Mesenchymal stem cell (in vitro differentiated cells and primary cell): ENCODE results near the gene HSPA9.
A peak's percentile ranks its signal among the peaks of the same experiment; 100 is the strongest.

Experiments
- DNase-seq: peaks from one replicate; pipeline ENCODE4 v3.0.0-alpha.2; 2013
- H2AFZ ChIP-seq: one replicate; pipeline ENCODE4 v1.6.1; 2013; ENCODE audit warnings: low read depth, mild to moderate bottlenecking, control low read depth, inconsistent platforms, low read length, moderate library complexity
- H2AK5ac ChIP-seq: 2 replicates; pipeline ENCODE4 v1.6.1; 2013; ENCODE audit warnings: low read length, moderate library complexity, mild to moderate bottlenecking, inconsistent platforms; ENCODE audit not compliant: severe bottlenecking
- H2BK120ac ChIP-seq: one replicate; pipeline ENCODE4 v1.6.1; 2013; ENCODE audit warnings: low read depth, mild to moderate bottlenecking, inconsistent platforms, low read length, moderate library complexity
- H2BK12ac ChIP-seq, 2 experiments: one replicate each; pipeline ENCODE4 v1.6.1; 2013; ENCODE audit warnings: inconsistent platforms in 2 of 2, low read length in 2 of 2, mild to moderate bottlenecking in 2 of 2, moderate library complexity in 2 of 2, control low read depth in 1 of 2
- H2BK15ac ChIP-seq: one replicate; pipeline ENCODE4 v1.6.1; 2013; ENCODE audit warnings: mild to moderate bottlenecking, low read depth, inconsistent platforms; ENCODE audit not compliant: poor library complexity, severe bottlenecking
- H2BK5ac ChIP-seq: 2 replicates; pipeline ENCODE4 v1.6.1; 2013; ENCODE audit warnings: low read depth, mild to moderate bottlenecking, low read length, control low read depth, inconsistent platforms; ENCODE audit not compliant: poor library complexity, severe bottlenecking
- H3K14ac ChIP-seq, 2 experiments: one replicate each; pipeline ENCODE4 v1.6.1; 2013; ENCODE audit warnings: inconsistent platforms in 2 of 2, low read length in 2 of 2, control low read depth in 1 of 2, mild to moderate bottlenecking in 1 of 2, moderate library complexity in 1 of 2
- H3K18ac ChIP-seq, 2 experiments: one replicate each; pipeline ENCODE4 v1.6.1; 2013; ENCODE audit warnings: inconsistent platforms in 2 of 2, low read length in 2 of 2, control low read depth in 1 of 2, low read depth in 1 of 2, mild to moderate bottlenecking in 1 of 2
- H3K23ac ChIP-seq, 2 experiments: one replicate each; pipeline ENCODE4 v1.6.1; 2013; ENCODE audit warnings: inconsistent platforms in 2 of 2, low read length in 2 of 2, mild to moderate bottlenecking in 2 of 2, moderate library complexity in 2 of 2, control low read depth in 1 of 2
- H3K27ac ChIP-seq: 2 replicates; pipeline ENCODE4 v1.5.1; 2013; ENCODE audit warnings: mild to moderate bottlenecking, moderate library complexity, low read length, control low read depth, inconsistent platforms; ENCODE audit not compliant: poor library complexity, severe bottlenecking
- H3K27me3 ChIP-seq, 2 experiments: 2 replicates each; pipeline versions ENCODE4 v1.6.1 to v1.7.0; 2013; ENCODE audit warnings: low read length in 2 of 2, mild to moderate bottlenecking in 2 of 2, moderate library complexity in 2 of 2, control low read depth in 1 of 2, inconsistent platforms in 1 of 2; ENCODE audit not compliant: control insufficient read depth in 1 of 2, insufficient read depth in 1 of 2
- H3K36me3 ChIP-seq, 2 experiments: 2 replicates each; pipeline versions ENCODE4 v1.6.1 to v1.7.0; 2013; ENCODE audit warnings: low read length in 2 of 2, control low read depth in 1 of 2, inconsistent platforms in 1 of 2, low read depth in 1 of 2, mild to moderate bottlenecking in 1 of 2; ENCODE audit not compliant: insufficient read depth in 2 of 2, control insufficient read depth in 1 of 2
- H3K4ac ChIP-seq, 2 experiments: one replicate each; pipeline ENCODE4 v1.6.1; 2013; ENCODE audit warnings: inconsistent platforms in 2 of 2, low read length in 2 of 2, mild to moderate bottlenecking in 2 of 2, moderate library complexity in 2 of 2, control low read depth in 1 of 2, low read depth in 1 of 2
- H3K4me1 ChIP-seq: 2 replicates; pipeline ENCODE4 v1.6.1; 2013; ENCODE audit warnings: low read depth, low read length, control low read depth; ENCODE audit not compliant: control insufficient read depth, insufficient read depth
- H3K4me2 ChIP-seq: 2 replicates; pipeline ENCODE4 v1.6.1; 2013; ENCODE audit warnings: low read length, mild to moderate bottlenecking, inconsistent platforms; ENCODE audit not compliant: poor library complexity, severe bottlenecking
- H3K4me3 ChIP-seq, 2 experiments: 2 replicates each; pipeline versions ENCODE4 v1.5.1 to v1.7.0; 2013; ENCODE audit warnings: low read length in 2 of 2, mild to moderate bottlenecking in 2 of 2, control low read depth in 1 of 2, low read depth in 1 of 2; ENCODE audit not compliant: insufficient read depth in 1 of 2
- H3K79me1 ChIP-seq: replicated peaks from 2 replicates; pipeline ENCODE4 v1.6.1; 2013; ENCODE audit warnings: mild to moderate bottlenecking, control low read depth, low read length, inconsistent platforms; ENCODE audit not compliant: poor library complexity, severe bottlenecking
- H3K9ac ChIP-seq: 2 replicates; pipeline ENCODE4 v1.7.0; 2013; ENCODE audit warnings: mild to moderate bottlenecking, low read length, moderate library complexity
- H3K9me3 ChIP-seq: 2 replicates; pipeline ENCODE4 v1.7.0; 2013; ENCODE audit warnings: mild to moderate bottlenecking, low read length; ENCODE audit not compliant: control insufficient read depth
- H4K8ac ChIP-seq: one replicate; pipeline ENCODE4 v1.6.1; 2013; ENCODE audit warnings: inconsistent platforms, mild to moderate bottlenecking, low read length, moderate library complexity
- H4K91ac ChIP-seq: one replicate; pipeline ENCODE4 v1.6.1; 2013; ENCODE audit warnings: mild to moderate bottlenecking, low read length, inconsistent platforms
- WGBS: methylation state at CpG from one replicate; pipeline ENCODE4 v1.1.7; 2013; ENCODE audit warnings: mixed read lengths; 5-methylcytosine and 5-hydroxymethylcytosine counted together

HSPA9 gene

GRCh38 chr5:138559937-138560336, 15.3 kb downstream of the HSPA9 start:
- Histone ChIP-seq H2BK15ac (no peak overlapping the region), H3K4me1 (no peaks in the 10 kb centered on the region), H3K9ac (no peak overlapping the region), H3K79me1 (peaks cover 25% of the 10 kb centered on the region), H3K4me3 (no peak overlapping the region), H2BK5ac (no peak overlapping the region), H4K8ac (no peak overlapping the region), H4K91ac (no peak overlapping the region), H3K23ac (no peak overlapping the region), H3K18ac (no peak overlapping the region), H3K27ac (no peak overlapping the region), H3K14ac (no peak overlapping the region), H3K4ac (no peak overlapping the region), H3K9me3 (no peaks in the 10 kb centered on the region), H2BK12ac (no peak overlapping the region), H3K27me3 (no peaks in the 10 kb centered on the region), H2BK120ac (no peak overlapping the region), H3K4me2 (no peak overlapping the region), H2AK5ac (no peak overlapping the region), H3K36me3 (peaks cover 34 to 95% of the 10 kb centered on the region in 2 experiments), H2AFZ (no peak overlapping the region)
- 96% methylated on average over 7 of the region's 7 CpGs for whole genome bisulfite sequencing
- no peak for DNase-seq

DNA sequence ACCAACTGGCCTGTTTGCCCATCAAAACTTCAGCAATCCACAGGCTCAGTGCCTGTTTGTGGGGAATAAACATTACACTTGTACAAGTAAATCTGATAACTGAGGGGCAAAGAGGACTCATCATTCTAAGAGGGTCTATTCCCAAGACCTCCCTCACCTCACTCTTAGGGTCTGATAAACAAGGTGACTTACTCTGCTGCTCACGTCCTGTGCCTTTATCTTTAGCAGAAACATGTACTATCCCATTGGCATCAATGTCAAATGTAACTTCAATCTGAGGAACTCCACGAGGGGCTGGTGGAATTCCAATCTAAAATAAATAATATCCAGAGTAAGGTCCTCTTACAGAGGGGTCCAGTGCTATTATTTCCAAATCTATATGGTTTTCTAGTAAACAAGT, 17.5 kb downstream of the HSPA9 start:
- Histone ChIP-seq H4K8ac (no peak overlapping the region), H3K79me1 (peaks cover 18% of the 10 kb centered on the region), H3K4me1 (no peaks in the 10 kb centered on the region), H3K18ac (no peak overlapping the region), H2BK120ac (no peak overlapping the region), H3K23ac (no peak overlapping the region), H3K9ac (no peak overlapping the region), H3K4ac (no peak overlapping the region), H2AK5ac (no peak overlapping the region), H3K9me3 (no peaks in the 10 kb centered on the region), H3K27ac (no peak overlapping the region), H2BK12ac (no peak overlapping the region), H4K91ac (no peak overlapping the region), H3K27me3 (no peaks in the 10 kb centered on the region), H3K36me3 (peaks cover 34 to 93% of the 10 kb centered on the region in 2 experiments), H3K4me3 (no peak overlapping the region), H2AFZ (no peak overlapping the region), H3K4me2 (no peak overlapping the region), H2BK15ac (no peak overlapping the region), H2BK5ac (no peak overlapping the region), H3K14ac (no peak overlapping the region)
- DNase-seq = no peak
- WGBS = 92% methylated on average over 2 of the region's 2 CpGs

DNA sequence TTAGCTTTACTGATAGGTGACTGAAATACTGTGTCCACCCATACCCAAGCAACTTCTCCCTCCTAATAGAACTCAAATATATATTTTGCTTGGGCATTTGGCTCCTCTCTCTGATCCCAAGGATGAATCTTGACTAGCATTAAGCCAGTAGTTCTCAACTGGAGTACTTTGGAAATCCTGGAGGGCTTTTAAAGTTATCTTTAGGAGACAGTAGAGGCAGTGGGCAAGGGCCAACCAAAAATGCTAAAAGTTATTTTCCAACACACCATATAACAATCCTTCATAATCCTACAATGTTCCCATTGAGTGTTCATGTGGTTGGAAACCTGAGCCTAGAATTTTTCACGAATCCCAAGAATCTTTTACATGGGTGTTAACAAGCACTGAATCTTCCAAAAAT, 21.1 kb downstream of the HSPA9 start:
- no peak overlapping the region for H3K18ac ChIP-seq

GRCh38 chr5:138553437-138554095, 21.6 kb downstream of the HSPA9 start:
- Histone ChIP-seq H3K9me3 (no peaks in the 10 kb centered on the region), H3K14ac (no peak overlapping the region), H3K4ac (no peak overlapping the region), H2AK5ac (no peak overlapping the region), H2BK120ac (no peak overlapping the region), H3K79me1 (peaks cover 15% of the 10 kb centered on the region), H2BK15ac (no peak overlapping the region), H3K36me3 (peaks cover 17 to 72% of the 10 kb centered on the region in 2 experiments), H3K9ac (peak overlapping the region; percentile 20), H3K4me3 (no peak overlapping the region), H3K4me1 (no peaks in the 10 kb centered on the region), H3K4me2 (no peak overlapping the region), H3K27ac (no peak overlapping the region), H3K27me3 (no peaks in the 10 kb centered on the region), H3K18ac (no peak overlapping the region), H2BK5ac (no peak overlapping the region), H4K91ac (no peak overlapping the region), H3K23ac (no peak overlapping the region), H2BK12ac (no peak overlapping the region), H2AFZ (no peak overlapping the region), H4K8ac (no peak overlapping the region)
- no peak for DNase-seq
- 100% methylated on average over 2 of the region's 5 CpGs for WGBS

More for the DNA sequence above, 21.1 kb downstream of the HSPA9 start:
- H3K4me2 ChIP-seq = no peak overlapping the region
- H4K91ac ChIP-seq = no peak overlapping the region
- H3K4ac ChIP-seq = no peak overlapping the region
- H3K36me3 ChIP-seq = peaks cover 19 to 78% of the 10 kb centered on the region in 2 experiments
- H3K27ac ChIP-seq = no peak overlapping the region
- WGBS = 100% methylated on average over 1 of the region's 1 CpG
- H4K8ac ChIP-seq = no peak overlapping the region
- no peak overlapping the region for H2BK5ac ChIP-seq
- no peak overlapping the region for H2BK120ac ChIP-seq
- H3K9ac ChIP-seq = peak overlapping the region; percentile 20
- no peaks in the 10 kb centered on the region for H3K9me3 ChIP-seq
- H3K14ac ChIP-seq = no peak overlapping the region
- H3K79me1 ChIP-seq = peaks cover 15% of the 10 kb centered on the region
- H3K27me3 ChIP-seq = no peaks in the 10 kb centered on the region
- H3K4me3 ChIP-seq = no peak overlapping the region
- no peak overlapping the region for H2AK5ac ChIP-seq
- H2BK15ac ChIP-seq = no peak overlapping the region
- no peaks in the 10 kb centered on the region for H3K4me1 ChIP-seq
- no peak overlapping the region for H3K23ac ChIP-seq
- DNase-seq = no peak
- H2BK12ac ChIP-seq = no peak overlapping the region
- no peak overlapping the region for H2AFZ ChIP-seq
